ENCODE measurements around the gene CYP27A1. TPM values are rescaled to one million over a fixed set of nuclear protein-coding genes. Genes with fewer than 3 reads are reported as not detected.

CYP27A1 gene
- total RNA-seq, 1 donor = 4.7 TPM

GRCh38 chr2:218744615-218745014 is 37.3 kb upstream of the CYP27A1 start:
- DNase-seq (ENCODE audit: low read depth) = no peak
- TF ChIP-seq CTCF (IDR thresholded peaks at IDR 0.05; ENCODE audit: insufficient read depth, low read depth, low read length) = no peak
- H3K4me3 ChIP-seq (ENCODE audit: low read depth, low read length) = no peak overlapping the region

- no peak overlapping the region for H3K4me3 ChIP-seq (ENCODE audit: low read depth, low read length)
- no peak for TF ChIP-seq CTCF (IDR thresholded peaks at IDR 0.05; ENCODE audit: insufficient read depth, low read depth, low read length)
- DNase-seq (ENCODE audit: low read depth) = no peak
Observed at GRCh38 chr2:218745160-218745558, 36.8 kb upstream of the CYP27A1 start.

GRCh38 chr2:218745559-218746469 is 36.1 kb upstream of the CYP27A1 start:
- TF ChIP-seq CTCF (IDR thresholded peaks at IDR 0.05; ENCODE audit: insufficient read depth, low read depth, low read length) = no peak
- H3K4me3 ChIP-seq (ENCODE audit: low read depth, low read length) = no peak overlapping the region
- peak; percentile 31 for DNase-seq (ENCODE audit: low read depth)

GRCh38 chr2:218746470-218746795 is 35.5 kb upstream of the CYP27A1 start:
- TF ChIP-seq CTCF (IDR thresholded peaks at IDR 0.05; ENCODE audit: insufficient read depth, low read depth, low read length) = no peak
- no peak overlapping the region for H3K4me3 ChIP-seq (ENCODE audit: low read depth, low read length)

GRCh38 chr2:218746960-218747359 is 35.0 kb upstream of the CYP27A1 start:
- DNase-seq (ENCODE audit: low read depth) = no peak
- no peak overlapping the region for H3K4me3 ChIP-seq (ENCODE audit: low read depth, low read length)
- TF ChIP-seq CTCF (IDR thresholded peaks at IDR 0.05; ENCODE audit: insufficient read depth, low read depth, low read length) = no peak

More at GRCh38 chr2:218746470-218746795, 35.5 kb upstream of the CYP27A1 start:
- DNase-seq (ENCODE audit: low read depth) = no peak

- no peak overlapping the region for H3K4me3 ChIP-seq (ENCODE audit: low read depth, low read length)
- no peak for TF ChIP-seq CTCF (IDR thresholded peaks at IDR 0.05; ENCODE audit: insufficient read depth, low read depth, low read length)
- no peak for DNase-seq (ENCODE audit: low read depth)
Observed at GRCh38 chr2:218748741-218749441, 33.1 kb upstream of the CYP27A1 start.

Measured in fibroblast of villous mesenchyme (primary cell).